ENCODE measurements around the gene IMMP1L.

IMMP1L gene

DNA sequence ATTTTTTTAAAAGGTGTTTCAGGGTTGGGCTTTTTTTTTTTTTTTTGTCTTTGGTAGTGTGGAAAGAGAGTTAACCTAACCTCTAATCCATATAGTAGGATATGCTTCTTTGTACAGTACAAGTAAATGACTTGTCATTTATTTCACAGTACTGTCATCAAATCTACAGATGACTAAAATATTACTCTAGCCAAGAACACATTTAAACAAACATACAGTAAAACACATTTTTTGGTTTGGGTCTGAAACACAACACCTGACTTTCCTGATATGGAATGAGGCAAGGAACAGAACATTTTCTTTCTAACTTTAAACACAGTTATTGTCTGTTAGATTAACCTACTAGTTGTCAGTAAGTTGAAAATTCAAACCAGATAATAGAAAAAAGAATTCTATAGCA, 68.1 kb downstream of the IMMP1L start:
- TF ChIP-seq, protein P1, sequence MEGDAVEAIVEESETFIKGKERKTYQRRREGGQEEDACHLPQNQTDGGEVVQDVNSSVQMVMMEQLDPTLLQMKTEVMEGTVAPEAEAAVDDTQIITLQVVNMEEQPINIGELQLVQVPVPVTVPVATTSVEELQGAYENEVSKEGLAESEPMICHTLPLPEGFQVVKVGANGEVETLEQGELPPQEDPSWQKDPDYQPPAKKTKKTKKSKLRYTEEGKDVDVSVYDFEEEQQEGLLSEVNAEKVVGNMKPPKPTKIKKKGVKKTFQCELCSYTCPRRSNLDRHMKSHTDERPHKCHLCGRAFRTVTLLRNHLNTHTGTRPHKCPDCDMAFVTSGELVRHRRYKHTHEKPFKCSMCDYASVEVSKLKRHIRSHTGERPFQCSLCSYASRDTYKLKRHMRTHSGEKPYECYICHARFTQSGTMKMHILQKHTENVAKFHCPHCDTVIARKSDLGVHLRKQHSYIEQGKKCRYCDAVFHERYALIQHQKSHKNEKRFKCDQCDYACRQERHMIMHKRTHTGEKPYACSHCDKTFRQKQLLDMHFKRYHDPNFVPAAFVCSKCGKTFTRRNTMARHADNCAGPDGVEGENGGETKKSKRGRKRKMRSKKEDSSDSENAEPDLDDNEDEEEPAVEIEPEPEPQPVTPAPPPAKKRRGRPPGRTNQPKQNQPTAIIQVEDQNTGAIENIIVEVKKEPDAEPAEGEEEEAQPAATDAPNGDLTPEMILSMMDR (IDR thresholded peaks at IDR 0.05; ENCODE audit: insufficient read depth, low read length, missing control alignments): no peak
- ChIA-PET CTCF (no interaction called here), POLR2A (no interaction called here)
- H3K4me3 ChIP-seq (ENCODE audit: low read depth, low read length): no peak overlapping the region
- DNase-seq (ENCODE audit: low read depth, low spot score): no peak

GRCh38 chr11:31437742-31438435, 71.5 kb downstream of the IMMP1L start:
- no peak overlapping the region for H3K4me3 ChIP-seq (ENCODE audit: low read depth, low read length)
- CTCF ChIA-PET: no interaction called here
- TF ChIP-seq, protein P1 (IDR thresholded peaks at IDR 0.05; ENCODE audit: insufficient read depth, low read length, missing control alignments): no peak
- POLR2A ChIA-PET: no interaction called here
- DNase-seq (ENCODE audit: low read depth, low spot score): peak; percentile 65

DNA sequence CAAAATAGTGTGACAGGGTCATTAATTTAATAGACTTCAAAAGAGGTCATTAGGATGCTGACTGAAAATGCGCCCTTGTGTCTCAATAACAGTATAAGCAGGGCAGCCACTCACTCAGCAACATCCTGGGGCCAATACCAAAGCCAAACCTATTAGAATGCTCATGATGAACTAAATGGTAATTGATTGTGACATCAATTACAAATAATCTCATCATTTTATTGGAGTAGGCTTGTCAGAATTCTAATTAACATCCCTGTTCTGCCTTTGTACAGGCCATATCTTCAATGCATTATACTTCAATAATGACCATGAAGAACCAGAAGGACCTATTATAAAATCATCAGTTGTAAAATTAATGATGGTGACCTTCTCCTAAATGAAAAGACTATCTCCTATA, 75.6 kb downstream of the IMMP1L start:
- no peak overlapping the region for H3K4me3 ChIP-seq (ENCODE audit: low read depth, low read length)
- POLR2A ChIA-PET: no interaction called here
- no peak for DNase-seq (ENCODE audit: low read depth, low spot score)
- CTCF ChIA-PET: no interaction called here
- TF ChIP-seq, protein P1 (IDR thresholded peaks at IDR 0.05; ENCODE audit: insufficient read depth, low read length, missing control alignments): no peak

DNA sequence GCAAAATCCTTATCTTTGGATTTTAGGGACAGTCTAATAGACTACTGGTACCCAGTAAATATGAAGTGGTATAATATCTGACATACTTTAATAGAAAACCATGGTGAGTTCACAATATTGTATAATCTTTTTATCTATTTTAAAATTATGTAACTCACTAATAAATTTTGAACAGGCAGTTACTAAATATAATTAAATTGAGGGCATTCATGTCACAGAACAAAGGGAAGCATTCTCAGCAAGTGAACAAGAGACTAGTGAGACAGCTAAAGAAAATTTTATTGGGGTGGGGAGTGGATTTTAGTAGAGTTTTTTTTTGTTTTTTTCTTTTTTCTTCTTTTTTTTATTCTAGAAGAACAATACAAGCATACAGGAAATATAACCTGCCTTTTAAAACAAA, 84.8 kb downstream of the IMMP1L start:
- no peak overlapping the region for H3K4me3 ChIP-seq (ENCODE audit: low read depth, low read length)
- POLR2A ChIA-PET: no interaction called here
- CTCF ChIA-PET: no interaction called here
- no peak for DNase-seq (ENCODE audit: low read depth, low spot score)
- TF ChIP-seq, protein P1 (IDR thresholded peaks at IDR 0.05; ENCODE audit: insufficient read depth, low read length, missing control alignments): no peak

- ChIA-PET POLR2A (no interaction called here), CTCF (no interaction called here)
- DNase-seq (ENCODE audit: low read depth, low spot score): no peak
- H3K4me3 ChIP-seq (ENCODE audit: low read depth, low read length): no peak overlapping the region
- TF ChIP-seq, protein P1 (IDR thresholded peaks at IDR 0.05; ENCODE audit: insufficient read depth, low read length, missing control alignments): no peak
Measured at GRCh38 chr11:31422703-31423102, 86.7 kb downstream of the IMMP1L start.

DNA sequence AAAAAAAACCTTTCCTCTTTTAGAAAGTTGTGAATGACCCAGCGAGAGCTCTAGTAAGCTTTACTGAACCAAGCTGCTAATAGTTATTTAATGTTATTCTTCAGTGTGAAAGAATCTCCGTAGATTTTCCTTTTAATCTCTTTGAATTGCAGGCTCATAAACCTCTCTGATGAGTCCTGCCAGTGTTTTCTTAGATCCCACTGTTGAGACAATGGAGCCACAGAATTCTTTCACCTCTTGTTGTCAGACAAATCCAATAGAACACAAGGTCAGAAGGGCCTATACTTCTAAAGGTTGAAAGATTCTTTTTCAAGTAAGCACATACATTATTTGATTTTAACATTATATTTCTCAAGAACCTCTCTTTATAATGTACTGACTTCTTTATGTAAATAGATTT, 87.6 kb downstream of the IMMP1L start:
- H3K4me3 ChIP-seq (ENCODE audit: low read depth, low read length): no peak overlapping the region
- TF ChIP-seq, protein P1 (IDR thresholded peaks at IDR 0.05; ENCODE audit: insufficient read depth, low read length, missing control alignments): no peak
- POLR2A ChIA-PET: no interaction called here
- CTCF ChIA-PET: no interaction called here
- no peak for DNase-seq (ENCODE audit: low read depth, low spot score)

Measured in AG04449 (cell line).